Measurements from ENCODE around the gene FARP1.

DNA sequence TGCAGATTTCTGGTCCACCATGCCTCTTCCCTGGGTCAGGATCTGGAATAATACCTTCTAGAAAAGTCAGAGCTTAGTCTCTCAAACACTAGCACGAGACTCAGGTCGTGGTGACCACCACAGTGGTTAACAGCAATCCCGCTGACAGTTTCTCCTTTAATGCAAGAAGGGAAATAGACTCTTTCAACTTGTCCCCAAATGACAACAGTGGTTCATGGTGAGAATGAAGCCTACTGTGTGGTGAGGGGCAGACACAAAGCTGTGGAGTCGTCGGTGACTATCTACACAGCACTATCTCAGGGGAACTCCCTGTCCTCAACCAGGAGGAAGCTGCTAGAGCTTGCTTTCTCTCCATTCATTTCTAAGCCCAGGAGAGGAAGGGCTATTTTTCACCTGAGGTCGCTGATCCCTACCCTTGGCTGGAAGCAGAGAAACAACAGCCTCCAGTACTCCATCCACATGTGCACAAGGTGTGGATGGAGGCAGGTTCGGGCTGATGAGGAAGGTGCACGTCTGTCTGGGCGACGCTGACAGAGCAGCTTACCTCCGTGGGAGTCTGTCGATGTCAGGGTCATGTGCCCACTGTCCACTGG, 361.6 kb downstream of the FARP1 start:
- TF ChIP-seq POLR2A (IDR thresholded peaks at IDR 0.05) = no peak
- TF ChIP-seq, protein P1, sequence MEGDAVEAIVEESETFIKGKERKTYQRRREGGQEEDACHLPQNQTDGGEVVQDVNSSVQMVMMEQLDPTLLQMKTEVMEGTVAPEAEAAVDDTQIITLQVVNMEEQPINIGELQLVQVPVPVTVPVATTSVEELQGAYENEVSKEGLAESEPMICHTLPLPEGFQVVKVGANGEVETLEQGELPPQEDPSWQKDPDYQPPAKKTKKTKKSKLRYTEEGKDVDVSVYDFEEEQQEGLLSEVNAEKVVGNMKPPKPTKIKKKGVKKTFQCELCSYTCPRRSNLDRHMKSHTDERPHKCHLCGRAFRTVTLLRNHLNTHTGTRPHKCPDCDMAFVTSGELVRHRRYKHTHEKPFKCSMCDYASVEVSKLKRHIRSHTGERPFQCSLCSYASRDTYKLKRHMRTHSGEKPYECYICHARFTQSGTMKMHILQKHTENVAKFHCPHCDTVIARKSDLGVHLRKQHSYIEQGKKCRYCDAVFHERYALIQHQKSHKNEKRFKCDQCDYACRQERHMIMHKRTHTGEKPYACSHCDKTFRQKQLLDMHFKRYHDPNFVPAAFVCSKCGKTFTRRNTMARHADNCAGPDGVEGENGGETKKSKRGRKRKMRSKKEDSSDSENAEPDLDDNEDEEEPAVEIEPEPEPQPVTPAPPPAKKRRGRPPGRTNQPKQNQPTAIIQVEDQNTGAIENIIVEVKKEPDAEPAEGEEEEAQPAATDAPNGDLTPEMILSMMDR (IDR thresholded peaks at IDR 0.05) = no peak

Measured in gastroesophageal sphincter (tissue), 3 donors.